ENCODE results near the gene FAM204A. TPM values are rescaled to one million over a fixed set of nuclear protein-coding genes. Genes with fewer than 3 reads are reported as not detected.

The FAM204A gene
- total and polyA plus RNA-seq, 2 donors: 56.8 to 78.1 TPM

GRCh38 chr10:118343549-118343948 is 1.4 kb upstream of the FAM204A start:
- Histone ChIP-seq H3K36me3 (ENCODE audit: insufficient read depth) (no peaks in the 10 kb centered on the region), H3K27ac (ENCODE audit: low read depth) (no peak overlapping the region), H3K4me1 (ENCODE audit: insufficient read depth) (peaks cover 2% of the 10 kb centered on the region), H3K4me3 (ENCODE audit: low read depth, low read length) (no peak overlapping the region)
- whole genome bisulfite sequencing: 84% methylated on average over 3 of the region's 3 CpGs
- no peak for DNase-seq (ENCODE audit: extremely low spot score)

DNA sequence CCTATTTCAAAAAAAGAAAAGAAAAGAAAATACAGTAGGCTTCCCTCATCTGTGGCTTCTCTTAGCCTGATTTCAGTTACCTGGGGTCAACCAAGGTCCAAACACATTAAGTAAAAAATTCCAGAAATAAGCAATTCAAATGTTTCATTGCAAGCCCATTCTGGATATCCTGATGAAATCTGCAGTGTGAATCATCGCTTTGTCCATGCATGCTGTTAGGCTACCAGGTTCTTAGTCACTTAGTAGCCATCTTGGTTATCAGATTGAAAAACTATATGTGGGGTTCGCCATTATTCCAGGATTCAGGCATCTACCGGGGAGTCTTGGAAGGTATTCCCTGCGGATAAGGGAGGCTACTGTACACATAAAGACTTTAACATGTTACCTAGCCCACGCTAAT is 991 bp upstream of the FAM204A start:
- Histone ChIP-seq H3K4me1 (ENCODE audit: insufficient read depth) (peaks cover 2% of the 10 kb centered on the region), H3K4me3 (ENCODE audit: low read depth, low read length) (no peak overlapping the region), H3K36me3 (ENCODE audit: insufficient read depth) (no peaks in the 10 kb centered on the region), H3K27ac (ENCODE audit: low read depth) (no peak overlapping the region)
- no peak for DNase-seq (ENCODE audit: extremely low spot score)
- 97% methylated on average over 5 of the region's 5 CpGs for WGBS

DNA sequence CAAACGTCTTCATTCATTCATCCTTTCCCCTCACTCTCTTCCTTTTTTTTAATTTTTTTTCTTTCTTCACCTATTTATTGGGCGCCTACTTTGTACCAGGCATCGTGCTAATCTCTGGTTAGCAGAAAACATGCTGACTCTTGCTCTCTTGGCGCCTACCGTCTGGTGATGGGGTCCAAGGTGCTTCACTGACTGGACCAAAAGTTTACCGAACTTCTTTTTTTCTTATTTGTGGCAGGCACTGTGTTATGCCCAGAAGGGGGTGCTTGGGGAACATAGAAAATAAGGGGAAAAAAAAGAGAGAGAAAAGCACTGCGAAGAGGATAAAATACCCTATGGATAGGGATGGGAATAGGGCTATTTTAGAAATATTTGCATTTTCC is 505 bp upstream of the FAM204A start:
- no peak for DNase-seq (ENCODE audit: extremely low spot score)
- 42% methylated on average over 7 of the region's 7 CpGs for WGBS
- H3K4me1 ChIP-seq (ENCODE audit: insufficient read depth): peaks cover 2% of the 10 kb centered on the region
- H3K4me3 ChIP-seq (ENCODE audit: low read depth, low read length): peak overlapping the region; percentile 95
- H3K27ac ChIP-seq (ENCODE audit: low read depth): no peak overlapping the region
- H3K36me3 ChIP-seq (ENCODE audit: insufficient read depth): no peaks in the 10 kb centered on the region

- Histone ChIP-seq H3K36me3 (ENCODE audit: insufficient read depth) (peaks cover 3% of the 10 kb centered on the region), H3K4me3 (ENCODE audit: low read depth, low read length) (no peak overlapping the region), H3K27ac (ENCODE audit: low read depth) (no peak overlapping the region), H3K4me1 (ENCODE audit: insufficient read depth) (peaks cover 2% of the 10 kb centered on the region)
- DNase-seq (ENCODE audit: extremely low spot score): no peak
- WGBS: 93% methylated on average over 2 of the region's 2 CpGs
Measured at GRCh38 chr10:118340486-118340885, 1.6 kb downstream of the FAM204A start.

- H3K4me1 ChIP-seq (ENCODE audit: insufficient read depth): peaks cover 2% of the 10 kb centered on the region
- no peak overlapping the region for H3K4me3 ChIP-seq (ENCODE audit: low read depth, low read length)
- no peak overlapping the region for H3K27ac ChIP-seq (ENCODE audit: low read depth)
- 78% methylated on average over 3 of the region's 3 CpGs for WGBS
- DNase-seq (ENCODE audit: extremely low spot score): no peak
- peaks cover 5% of the 10 kb centered on the region for H3K36me3 ChIP-seq (ENCODE audit: insufficient read depth)
Measured at GRCh38 chr10:118339111-118339510, 3.0 kb downstream of the FAM204A start.

DNA sequence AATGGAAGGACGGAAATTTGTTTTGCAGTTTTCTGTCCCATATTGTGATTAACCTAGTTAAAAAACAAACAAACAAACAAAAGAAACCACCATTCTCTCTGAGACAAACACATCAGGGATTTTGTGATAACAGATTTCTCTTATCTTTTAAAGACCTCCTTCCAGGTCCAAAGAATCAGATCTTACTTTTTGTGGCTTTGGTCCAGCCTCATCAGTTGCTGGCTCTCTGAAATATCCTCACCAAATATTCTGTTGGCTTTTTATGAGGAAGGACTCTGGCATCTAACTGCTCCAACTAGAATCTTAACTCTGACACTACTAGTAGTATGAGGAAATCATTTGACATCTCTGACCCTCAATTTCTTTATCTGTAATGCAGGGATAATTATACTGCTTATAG is 4.8 kb downstream of the FAM204A start:
- H3K4me3 ChIP-seq (ENCODE audit: low read depth, low read length): no peak overlapping the region
- H3K4me1 ChIP-seq (ENCODE audit: insufficient read depth): peaks cover 4% of the 10 kb centered on the region
- 87% methylated on average over 1 of the region's 1 CpG for WGBS
- H3K27ac ChIP-seq (ENCODE audit: low read depth): no peak overlapping the region
- no peak for DNase-seq (ENCODE audit: extremely low spot score)
- H3K36me3 ChIP-seq (ENCODE audit: insufficient read depth): peaks cover 6% of the 10 kb centered on the region

DNA sequence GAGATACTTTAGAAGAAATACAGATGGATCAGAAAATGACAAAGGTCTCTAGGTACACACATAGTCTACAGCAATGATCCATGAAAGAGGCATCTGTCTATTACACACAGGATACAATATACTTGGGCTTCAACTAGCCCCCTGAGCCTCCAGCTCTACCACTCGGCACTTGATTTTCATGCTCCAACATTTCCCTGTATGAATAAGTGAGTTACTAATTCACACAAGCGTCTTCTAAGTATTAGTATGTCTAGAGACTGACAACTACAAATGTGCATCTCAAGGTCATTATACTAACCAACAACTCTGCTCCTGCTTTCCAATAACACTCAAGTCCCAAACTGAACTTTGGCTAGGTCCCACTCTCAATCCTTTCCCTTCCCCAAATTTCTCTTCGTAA is 8.3 kb downstream of the FAM204A start:
- 96% methylated on average over 3 of the region's 3 CpGs for WGBS
- no peak for DNase-seq (ENCODE audit: extremely low spot score)
- Histone ChIP-seq H3K27ac (ENCODE audit: low read depth) (no peak overlapping the region), H3K4me3 (ENCODE audit: low read depth, low read length) (no peak overlapping the region), H3K36me3 (ENCODE audit: insufficient read depth) (peaks cover 6% of the 10 kb centered on the region), H3K4me1 (ENCODE audit: insufficient read depth) (peaks cover 2% of the 10 kb centered on the region)

GRCh38 chr10:118332948-118333710 is 9.0 kb downstream of the FAM204A start:
- 23% methylated on average over 4 of the region's 4 CpGs for WGBS
- Histone ChIP-seq H3K27ac (ENCODE audit: low read depth) (no peak overlapping the region), H3K36me3 (ENCODE audit: insufficient read depth) (peaks cover 6% of the 10 kb centered on the region), H3K4me3 (ENCODE audit: low read depth, low read length) (no peak overlapping the region), H3K4me1 (ENCODE audit: insufficient read depth) (peaks cover 2% of the 10 kb centered on the region)
- DNase-seq (ENCODE audit: extremely low spot score): no peak

DNA sequence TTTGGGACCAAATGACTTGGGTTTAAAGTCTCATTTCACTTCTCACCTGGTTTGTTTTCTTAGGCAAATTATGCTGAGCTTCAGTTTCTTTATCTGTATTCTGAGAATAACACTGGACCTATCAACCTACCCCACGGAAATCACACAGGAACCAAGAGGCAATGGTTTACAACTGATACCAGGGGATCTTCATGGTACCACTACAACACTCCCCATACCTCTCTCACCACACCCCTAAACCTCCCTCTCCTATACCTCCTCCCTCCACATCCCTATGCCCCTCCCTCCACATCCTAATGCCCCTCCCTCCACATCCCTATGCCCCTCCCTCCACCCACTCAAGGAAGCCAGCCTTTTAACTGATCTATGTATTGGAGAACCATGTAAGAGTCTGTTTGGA is 9.9 kb downstream of the FAM204A start:
- H3K27ac ChIP-seq (ENCODE audit: low read depth): no peak overlapping the region
- no peak for DNase-seq (ENCODE audit: extremely low spot score)
- peaks cover 2% of the 10 kb centered on the region for H3K4me1 ChIP-seq (ENCODE audit: insufficient read depth)
- no peak overlapping the region for H3K4me3 ChIP-seq (ENCODE audit: low read depth, low read length)
- WGBS: 93% methylated on average over 1 of the region's 1 CpG
- peaks cover 3% of the 10 kb centered on the region for H3K36me3 ChIP-seq (ENCODE audit: insufficient read depth)

- H3K36me3 ChIP-seq (ENCODE audit: insufficient read depth): peaks cover 5% of the 10 kb centered on the region
- H3K4me3 ChIP-seq (ENCODE audit: low read depth, low read length): no peak overlapping the region
- DNase-seq (ENCODE audit: extremely low spot score): no peak
- no peak overlapping the region for H3K27ac ChIP-seq (ENCODE audit: low read depth)
- H3K4me1 ChIP-seq (ENCODE audit: insufficient read depth): peaks cover 2% of the 10 kb centered on the region
- 90% methylated on average over 2 of the region's 2 CpGs for WGBS
Measured at GRCh38 chr10:118330295-118331076, 11.6 kb downstream of the FAM204A start.

DNA sequence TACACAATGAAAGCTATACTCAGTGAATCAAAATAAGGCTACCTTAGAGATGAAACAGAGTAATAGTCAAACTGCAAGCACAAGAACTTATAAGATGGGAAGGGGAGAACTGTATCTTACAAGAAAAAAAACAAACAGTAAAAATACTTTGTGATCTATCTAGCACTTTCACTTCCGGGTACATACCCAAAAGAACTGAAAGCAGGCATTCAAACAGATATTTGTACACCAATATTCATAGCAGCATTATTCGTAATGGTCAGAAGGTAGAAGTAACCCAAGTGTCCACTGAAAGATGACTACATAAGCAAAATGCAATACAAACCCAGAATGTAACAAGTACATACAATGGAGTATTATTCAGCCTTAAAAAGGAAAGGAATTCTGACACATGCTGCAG is 18.0 kb downstream of the FAM204A start:
- H3K27ac ChIP-seq (ENCODE audit: low read depth): no peak overlapping the region
- H3K4me3 ChIP-seq (ENCODE audit: low read depth, low read length): no peak overlapping the region
- H3K4me1 ChIP-seq (ENCODE audit: insufficient read depth): no peaks in the 10 kb centered on the region
- H3K36me3 ChIP-seq (ENCODE audit: insufficient read depth): peaks cover 7% of the 10 kb centered on the region
- DNase-seq (ENCODE audit: extremely low spot score): no peak
- WGBS: 95% methylated on average over 2 of the region's 2 CpGs

GRCh38 chr10:118321724-118322575 is 20.2 kb downstream of the FAM204A start:
- Histone ChIP-seq H3K36me3 (ENCODE audit: insufficient read depth) (peaks cover 7% of the 10 kb centered on the region), H3K4me3 (ENCODE audit: low read depth, low read length) (no peak overlapping the region), H3K27ac (ENCODE audit: low read depth) (no peak overlapping the region), H3K4me1 (ENCODE audit: insufficient read depth) (no peaks in the 10 kb centered on the region)
- WGBS: 77% methylated on average over 6 of the region's 6 CpGs
- DNase-seq (ENCODE audit: extremely low spot score): no peak

GRCh38 chr10:118315629-118316028 is 26.5 kb downstream of the FAM204A start:
- H3K36me3 ChIP-seq (ENCODE audit: insufficient read depth): peaks cover 5% of the 10 kb centered on the region
- H3K4me1 ChIP-seq (ENCODE audit: insufficient read depth): no peaks in the 10 kb centered on the region
- H3K27ac ChIP-seq (ENCODE audit: low read depth): no peak overlapping the region
- H3K4me3 ChIP-seq (ENCODE audit: low read depth, low read length): no peak overlapping the region
- DNase-seq (ENCODE audit: extremely low spot score): no peak
- 71% methylated on average over 6 of the region's 6 CpGs for WGBS
